Keratinocyte (primary cell): Measurements from ENCODE around the gene MGAT5. TPM values are rescaled to one million over a fixed set of nuclear protein-coding genes. Genes with fewer than 3 reads are reported as not detected.

ENCODE experiments used
- DNase-seq: peaks from one replicate; pipeline ENCODE4 v3.0.0-alpha.2; 2011; ENCODE audit warnings: low read depth, missing footprints, low spot score
- FAIRE-seq: peaks from 2 replicates; lab custom pipeline; 2011; peaks lifted over from hg19 to GRCh38; lab: Jason Lieb, UNC
- H2AFZ ChIP-seq: 2 replicates; pipeline ENCODE4 v1.6.0; 2012; ENCODE audit warnings: low read length, control low read depth, inconsistent platforms; ENCODE audit not compliant: control insufficient read depth
- H3K27ac ChIP-seq: 2 replicates; pipeline ENCODE4 v1.5.1; 2011; ENCODE audit warnings: low read length; ENCODE audit not compliant: control insufficient read depth, insufficient read depth
- H3K27me3 ChIP-seq: 3 replicates; pipeline ENCODE4 v1.6.0; 2011; ENCODE audit warnings: low read length; ENCODE audit not compliant: control insufficient read depth, insufficient read depth; ENCODE audit errors: extremely low read depth
- H3K36me3 ChIP-seq, 2 experiments: 2 replicates in 1 of 2; 3 replicates in 1 of 2; pipeline ENCODE4 v1.5.1; 2011; ENCODE audit warnings: low read length in 2 of 2, mild to moderate bottlenecking in 1 of 2; ENCODE audit not compliant: control insufficient read depth in 2 of 2, insufficient read depth in 2 of 2; ENCODE audit errors: extremely low read depth in 1 of 2
- H3K4me1 ChIP-seq: 3 replicates; pipeline ENCODE4 v1.5.1; 2011; ENCODE audit warnings: low read length; ENCODE audit not compliant: control insufficient read depth, insufficient read depth; ENCODE audit errors: extremely low read depth
- H3K4me2 ChIP-seq: 3 replicates; pipeline ENCODE4 v1.6.0; 2011; ENCODE audit warnings: low read depth, low read length; ENCODE audit not compliant: control insufficient read depth, insufficient read depth; ENCODE audit errors: extremely low read depth
- H3K4me3 ChIP-seq, 3 experiments: fragments of 200-600 bp in 1 of 3; sonication (generic) in 1 of 3; 2 replicates in 2 of 3; 3 replicates in 1 of 3; pipeline ENCODE4 v1.5.1; 2011 to 2016; ENCODE audit warnings: low read length in 3 of 3, mild to moderate bottlenecking in 3 of 3, control low read depth in 2 of 3, inconsistent platforms in 1 of 3, low read depth in 1 of 3, mixed read lengths in 1 of 3, mixed run types in 1 of 3, moderate library complexity in 1 of 3; ENCODE audit not compliant: control insufficient read depth in 2 of 3, insufficient read depth in 2 of 3; ENCODE audit errors: extremely low read depth in 1 of 3
- H3K79me2 ChIP-seq: 2 replicates; pipeline ENCODE4 v1.6.0; 2012; ENCODE audit warnings: low read length; ENCODE audit not compliant: control insufficient read depth, insufficient read depth
- H3K9ac ChIP-seq: 3 replicates; pipeline ENCODE4 v1.6.0; 2011; ENCODE audit warnings: low read length; ENCODE audit not compliant: control insufficient read depth, insufficient read depth; ENCODE audit errors: extremely low read depth
- H3K9me1 ChIP-seq: 3 replicates; pipeline ENCODE4 v1.6.0; 2011; ENCODE audit warnings: low read length; ENCODE audit not compliant: control insufficient read depth, insufficient read depth; ENCODE audit errors: extremely low read depth
- H3K9me3 ChIP-seq: 2 replicates; pipeline ENCODE4 v1.5.1; 2012; ENCODE audit warnings: low read depth, low read length; ENCODE audit not compliant: control insufficient read depth
- H4K20me1 ChIP-seq: 3 replicates; pipeline ENCODE4 v1.6.0; 2011; ENCODE audit warnings: low read length; ENCODE audit not compliant: control insufficient read depth, insufficient read depth; ENCODE audit errors: extremely low read depth
- EZH2 ChIP-seq: IDR thresholded peaks from one replicate; pipeline ENCODE4 v1.6.1; 2012; ENCODE audit warnings: inconsistent platforms, mild to moderate bottlenecking, low read length, moderate library complexity
- dilution Hi-C: fragments of 300-500 bp; cut with MboI; formaldehyde crosslinking; loops from one replicate; pipeline ENCODE4 v1.7.0; 2020; ENCODE audit warnings: low sequenced_read_pairs; ENCODE audit not compliant: extremely low pct_ligation_motif_present
- polyA plus RNA-seq, 5 experiments: library from polyadenylated mRNA; depleted of rRNA in 3 of 5; stranded (reverse) in 3 of 5; stranded (forward) in 1 of 5; unstranded in 1 of 5; fragments of >200 nt; gene quantifications; 1 replicate in 1 of 5; 2 replicates in 3 of 5; 3 replicates in 1 of 5; pipeline versions ENCODE4 v1.2.1 to v1.2.3, GENCODE V29; 2011 to 2012; ENCODE audit warnings: missing spikeins in 2 of 5, low read depth in 1 of 5, low replicate concordance in 1 of 5
- TF ChIP-seq, protein P1 (sequence below), 3 experiments: IDR thresholded peaks in 1 of 3; conservative IDR thresholded peaks in 1 of 3; optimal IDR thresholded peaks in 1 of 3; 2 replicates in 2 of 3; 3 replicates in 1 of 3; pipeline versions ENCODE3 to v1.5.1; 2011; ENCODE audit warnings: low read length in 3 of 3, mild to moderate bottlenecking in 3 of 3, moderate library complexity in 2 of 3, control low read depth in 1 of 3, inconsistent platforms in 1 of 3; ENCODE audit not compliant: insufficient read depth in 2 of 3; ENCODE audit errors: extremely low read depth in 1 of 3

The MGAT5 gene
- polyA plus RNA-seq, 1 donor (not counting 4 experiments of a cell fraction or from before 2014, with no cell fraction given) = 23.0 TPM

DNA sequence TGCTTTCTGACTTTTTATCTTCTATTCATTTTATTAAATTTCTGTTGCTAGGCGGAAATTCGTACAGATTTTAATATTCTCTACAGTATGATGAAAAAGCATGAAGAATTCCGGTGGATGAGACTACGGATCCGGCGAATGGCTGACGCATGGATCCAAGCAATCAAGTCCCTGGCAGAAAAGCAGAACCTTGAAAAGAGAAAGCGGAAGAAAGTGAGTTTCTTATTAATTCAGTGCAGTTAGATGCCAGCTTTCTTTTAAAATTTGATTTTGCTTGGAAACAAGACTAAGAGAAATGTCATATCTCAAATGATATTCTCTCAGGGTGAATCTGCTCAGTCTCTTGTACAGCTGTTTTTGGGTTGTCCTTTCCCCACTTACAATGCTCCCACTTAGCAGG lies 84.3 kb downstream of the MGAT5 start:
- TF ChIP-seq EZH2 = no peak
- TF ChIP-seq, protein P1, sequence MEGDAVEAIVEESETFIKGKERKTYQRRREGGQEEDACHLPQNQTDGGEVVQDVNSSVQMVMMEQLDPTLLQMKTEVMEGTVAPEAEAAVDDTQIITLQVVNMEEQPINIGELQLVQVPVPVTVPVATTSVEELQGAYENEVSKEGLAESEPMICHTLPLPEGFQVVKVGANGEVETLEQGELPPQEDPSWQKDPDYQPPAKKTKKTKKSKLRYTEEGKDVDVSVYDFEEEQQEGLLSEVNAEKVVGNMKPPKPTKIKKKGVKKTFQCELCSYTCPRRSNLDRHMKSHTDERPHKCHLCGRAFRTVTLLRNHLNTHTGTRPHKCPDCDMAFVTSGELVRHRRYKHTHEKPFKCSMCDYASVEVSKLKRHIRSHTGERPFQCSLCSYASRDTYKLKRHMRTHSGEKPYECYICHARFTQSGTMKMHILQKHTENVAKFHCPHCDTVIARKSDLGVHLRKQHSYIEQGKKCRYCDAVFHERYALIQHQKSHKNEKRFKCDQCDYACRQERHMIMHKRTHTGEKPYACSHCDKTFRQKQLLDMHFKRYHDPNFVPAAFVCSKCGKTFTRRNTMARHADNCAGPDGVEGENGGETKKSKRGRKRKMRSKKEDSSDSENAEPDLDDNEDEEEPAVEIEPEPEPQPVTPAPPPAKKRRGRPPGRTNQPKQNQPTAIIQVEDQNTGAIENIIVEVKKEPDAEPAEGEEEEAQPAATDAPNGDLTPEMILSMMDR (optimal IDR thresholded peaks at IDR 0.05 in 1 of 3, IDR thresholded peaks at IDR 0.05 in 1 of 3, conservative IDR thresholded peaks at IDR 0.05 in 1 of 3; ENCODE audit: extremely low read depth in 1 of 3, insufficient read depth in 2 of 3, low read length in 3 of 3) = no peak
- Histone ChIP-seq H3K9ac (no peak overlapping the region), H3K9me3 (no peaks in the 10 kb centered on the region), H4K20me1 (no peaks in the 10 kb centered on the region), H3K79me2 (no peaks in the 10 kb centered on the region), H3K4me3 (no peak overlapping the region), H3K27ac (no peak overlapping the region), H3K4me2 (no peak overlapping the region), H3K4me1 (no peaks in the 10 kb centered on the region), H3K27me3 (no peaks in the 10 kb centered on the region), H3K36me3 (peaks cover 0 to 2% of the 10 kb centered on the region in 2 experiments), H2AFZ (no peak overlapping the region), H3K9me1 (no peaks in the 10 kb centered on the region)
- dilution Hi-C loops = no loop called here
- FAIRE-seq = no peak
- no peak for DNase-seq

DNA sequence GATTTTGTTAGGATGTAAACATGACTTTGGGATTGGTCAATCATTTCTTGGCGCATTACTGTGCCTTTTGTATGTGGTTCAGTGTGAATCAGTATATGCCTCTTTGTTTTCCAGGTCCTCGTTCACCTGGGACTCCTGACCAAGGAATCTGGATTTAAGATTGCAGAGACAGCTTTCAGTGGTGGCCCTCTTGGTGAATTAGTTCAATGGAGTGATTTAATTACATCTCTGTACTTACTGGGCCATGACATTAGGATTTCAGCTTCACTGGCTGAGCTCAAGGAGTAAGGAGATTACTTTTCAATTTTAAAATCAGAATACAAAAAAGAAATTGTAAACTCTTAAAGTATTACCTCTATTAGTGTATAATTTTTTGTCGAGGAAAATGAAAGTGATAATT lies 87.6 kb downstream of the MGAT5 start:
- Histone ChIP-seq H3K4me1 (no peaks in the 10 kb centered on the region), H3K79me2 (no peaks in the 10 kb centered on the region), H3K4me3 (no peak overlapping the region), H3K27me3 (no peaks in the 10 kb centered on the region), H3K9ac (no peak overlapping the region), H3K4me2 (no peak overlapping the region), H3K9me3 (no peaks in the 10 kb centered on the region), H3K36me3 (peaks cover 4 to 7% of the 10 kb centered on the region in 2 experiments), H2AFZ (no peak overlapping the region), H3K9me1 (no peaks in the 10 kb centered on the region), H3K27ac (no peak overlapping the region), H4K20me1 (no peaks in the 10 kb centered on the region)
- FAIRE-seq (no peak), DNase-seq (no peak)
- dilution Hi-C loops = no loop called here
- TF ChIP-seq, protein P1 (optimal IDR thresholded peaks at IDR 0.05 in 1 of 3, IDR thresholded peaks at IDR 0.05 in 1 of 3, conservative IDR thresholded peaks at IDR 0.05 in 1 of 3; ENCODE audit: extremely low read depth in 1 of 3, insufficient read depth in 2 of 3, low read length in 3 of 3) = no peak
- TF ChIP-seq EZH2 = no peak
